GM13977 (cell line): ENCODE measurements around the gene DENND5B.

Experiments
- DNase-seq: peaks from one replicate; pipeline ENCODE4 v3.0.0; 2012; ENCODE audit warnings: low spot score
- CTCF ChIP-seq: IDR thresholded peaks from 2 replicates; pipeline ENCODE4 v1.5.1; 2012; ENCODE audit warnings: mild to moderate bottlenecking, control low read depth; ENCODE audit not compliant: insufficient read depth; ENCODE audit errors: extremely low read depth, missing control alignments
- in situ Hi-C: fragments of 300-500 bp; cut with MboI; formaldehyde crosslinking; loops from one replicate; pipeline ENCODE4 v1.12.0; 2022; ENCODE audit warnings: low sequenced_read_pairs, low pct_unique_long_range_greater_than_20kb, mixed read lengths, inconsistent platforms; ENCODE audit not compliant: unreplicated experiment

The DENND5B gene

GRCh38 chr12:31605531-31605930 lies 14.6 kb upstream of the DENND5B start:
- DNase-seq: no peak
- TF ChIP-seq CTCF: no peak
- in situ Hi-C loops: no loop called here

DNA sequence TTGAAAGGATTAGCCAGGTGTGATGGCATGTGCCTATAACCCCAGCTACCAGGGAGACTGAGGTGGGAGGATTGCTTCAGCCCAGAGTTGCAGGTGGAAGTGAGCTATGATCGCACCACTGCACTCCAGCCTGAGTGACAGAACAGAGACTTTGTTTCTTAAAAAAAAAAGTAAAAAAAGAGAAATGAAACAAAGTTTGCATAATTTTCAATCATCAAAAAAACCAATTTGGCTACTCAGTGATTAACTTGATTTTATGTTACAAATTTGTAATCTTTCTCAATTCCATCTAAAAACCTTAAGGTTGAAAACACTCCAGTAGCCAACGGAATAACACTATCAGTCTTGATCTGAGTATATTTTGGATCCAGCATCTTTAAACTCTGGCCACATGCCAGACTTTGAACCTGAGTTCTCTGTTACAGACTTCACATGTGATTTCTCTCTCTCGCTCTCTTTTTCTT lies 12.6 kb upstream of the DENND5B start:
- TF ChIP-seq CTCF: no peak
- in situ Hi-C loops: no loop called here

DNA sequence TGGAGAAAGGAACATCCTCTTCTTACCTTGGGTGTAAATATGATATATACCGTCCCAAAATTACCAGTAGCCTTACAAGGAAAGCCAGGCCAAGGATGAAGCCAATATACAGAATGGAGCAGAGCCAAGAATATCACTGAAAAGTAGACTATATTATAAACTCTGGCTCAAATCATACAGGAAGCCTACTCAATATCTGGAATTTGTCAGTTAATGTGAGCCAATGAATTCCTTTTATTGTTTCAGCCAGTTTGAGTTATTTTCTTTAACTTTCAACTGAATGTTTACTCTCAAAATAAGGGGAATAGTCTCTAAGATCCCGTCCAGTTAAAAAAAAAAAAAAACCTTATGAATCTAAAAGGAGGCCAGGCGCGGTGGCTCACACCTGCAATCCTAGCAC lies 9.8 kb upstream of the DENND5B start:
- DNase-seq: no peak
- in situ Hi-C loops: no loop called here
- TF ChIP-seq CTCF: no peak

More for the DNA sequence above, 12.6 kb upstream of the DENND5B start:
- no peak for DNase-seq

DNA sequence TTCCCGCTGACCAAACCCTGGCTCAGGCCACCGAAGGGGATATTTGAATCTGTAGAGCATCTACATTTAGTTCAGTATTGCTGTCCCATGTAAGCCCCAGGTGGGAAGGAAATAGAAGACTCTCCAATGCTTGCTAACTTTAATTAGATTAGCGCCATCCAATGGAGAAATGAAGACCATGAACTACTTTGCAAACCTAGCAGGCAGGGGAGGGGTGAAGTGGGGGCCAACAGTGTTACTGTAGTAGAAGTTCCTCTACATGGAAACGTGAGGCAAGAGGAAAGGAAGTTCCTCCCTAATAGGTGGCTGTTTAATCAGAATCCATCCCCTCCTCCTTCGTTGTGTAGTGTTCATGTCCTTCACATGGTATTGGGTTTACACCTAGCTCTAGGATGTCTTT lies 9.3 kb upstream of the DENND5B start:
- TF ChIP-seq CTCF: peak; percentile 8
- in situ Hi-C loops: no loop called here
- no peak for DNase-seq

DNA sequence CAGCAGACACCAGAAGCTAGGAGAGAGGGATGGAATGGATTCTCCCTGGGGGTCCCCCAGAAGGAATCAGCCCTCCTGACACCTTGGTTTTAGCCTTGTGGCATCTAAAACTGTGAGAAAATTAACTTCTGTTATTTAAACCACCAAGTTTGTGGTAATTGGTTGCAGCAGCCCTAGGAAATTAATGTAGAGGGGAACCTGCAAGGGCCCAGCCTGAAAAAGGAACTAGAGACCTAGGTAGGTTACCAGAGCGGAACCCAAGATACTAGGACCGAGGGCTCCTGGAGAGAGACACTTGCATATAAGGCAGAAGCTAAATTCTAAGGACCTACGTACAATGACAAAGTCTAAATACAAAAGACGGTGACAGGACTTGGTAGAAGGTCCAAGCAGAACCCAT lies 8.1 kb upstream of the DENND5B start:
- in situ Hi-C loops: no loop called here
- no peak for TF ChIP-seq CTCF
- peak; percentile 34 for DNase-seq

GRCh38 chr12:31597066-31597465 lies 6.1 kb upstream of the DENND5B start:
- no peak for DNase-seq
- in situ Hi-C loops: no loop called here
- TF ChIP-seq CTCF: no peak

- no peak for TF ChIP-seq CTCF
- no peak for DNase-seq
- in situ Hi-C loops: no loop called here
Measured at GRCh38 chr12:31594681-31595080, 3.7 kb upstream of the DENND5B start.
